PC-3 (cell line): ENCODE results near the gene PADI4.

Experiments
- CTCF ChIP-seq: fragments of 300-600 bp; sonication (generic); conservative IDR thresholded peaks from 2 replicates; pipeline ENCODE4 v1.5.1; 2017; ENCODE audit warnings: antibody characterized with exemption, low read depth, mild to moderate bottlenecking, low read length
- EZH2phosphoT487 ChIP-seq: fragments of 300-600 bp; sonication (generic); IDR thresholded peaks from 2 replicates; pipeline ENCODE4 v1.6.1; 2018; ENCODE audit warnings: mild to moderate bottlenecking, antibody characterized with exemption, low read length, borderline replicate concordance

GRCh38 chr1:17272646-17273045, 35.4 kb upstream of the PADI4 start:
- TF ChIP-seq CTCF = no peak
- TF ChIP-seq EZH2phosphoT487 = no peak
